Smooth muscle cell (in vitro differentiated cells): Measurements from ENCODE around the gene SIRT6. TPM values are rescaled to one million over a fixed set of nuclear protein-coding genes. Genes with fewer than 3 reads are reported as not detected.
A peak's percentile ranks its signal among the peaks of the same experiment; 100 is the strongest.
"Not testable (repeated sequence)": the region's sequence is repeated elsewhere in the genome, so short reads cannot be mapped to it uniquely, and the experiment has no call there.

Experiments
- DNase-seq: peaks from one replicate; lab custom pipeline; 2025; ENCODE audit not compliant: unreplicated experiment; lab: John Stamatoyannopoulos, UW
- H2AFZ ChIP-seq: fragments of 200-600 bp; sonication (generic); 2 replicates; pipeline ENCODE4 v1.6.0; 2016; ENCODE audit warnings: antibody characterized with exemption, low read depth, mild to moderate bottlenecking
- H3F3A ChIP-seq: fragments of 200-600 bp; sonication (generic); 2 replicates; pipeline ENCODE4 v1.6.0; 2017; ENCODE audit warnings: antibody characterized with exemption, low read depth
- H3K27ac ChIP-seq: fragments of 200-600 bp; sonication (generic); 2 replicates; pipeline ENCODE4 v1.5.1; 2016; ENCODE audit warnings: low read depth, mild to moderate bottlenecking
- H3K27me3 ChIP-seq: fragments of 200-600 bp; sonication (generic); 2 replicates; pipeline ENCODE4 v1.6.1; 2016; ENCODE audit warnings: low read depth, mild to moderate bottlenecking
- H3K36me3 ChIP-seq: fragments of 200-600 bp; sonication (generic); 2 replicates; pipeline ENCODE4 v1.5.1; 2016; ENCODE audit warnings: low read depth
- H3K4me1 ChIP-seq: fragments of 200-600 bp; sonication (generic); 2 replicates; pipeline ENCODE4 v1.5.1; 2016; ENCODE audit warnings: low read depth
- H3K4me2 ChIP-seq: fragments of 200-600 bp; sonication (generic); 2 replicates; pipeline ENCODE4 v1.6.0; 2016; ENCODE audit warnings: mild to moderate bottlenecking
- H3K4me3 ChIP-seq: fragments of 200-600 bp; sonication (generic); 2 replicates; pipeline ENCODE4 v1.5.1; 2016; ENCODE audit warnings: mild to moderate bottlenecking
- H3K79me2 ChIP-seq: fragments of 200-600 bp; sonication (generic); 2 replicates; pipeline ENCODE4 v1.6.0; 2016; ENCODE audit warnings: low read depth, mild to moderate bottlenecking
- H3K9ac ChIP-seq: fragments of 200-600 bp; sonication (generic); 2 replicates; pipeline ENCODE4 v1.6.0; 2016; ENCODE audit warnings: low read depth
- H3K9me3 ChIP-seq: fragments of 200-600 bp; sonication (generic); replicated peaks from 2 replicates; pipeline ENCODE4 v1.5.1; 2016; ENCODE audit warnings: low read depth
- H4K20me1 ChIP-seq: fragments of 200-600 bp; sonication (generic); 2 replicates; pipeline ENCODE4 v1.6.0; 2016; ENCODE audit warnings: low read depth
- WGBS: methylation state at CpG from one replicate; pipeline ENCODE4 v1.1.7; 2016; ENCODE audit warnings: low lambda C conversion rate; 5-methylcytosine and 5-hydroxymethylcytosine counted together
- polyA plus RNA-seq: library from polyadenylated mRNA; unstranded; fragments of >200 nt; fragmentation: Nextera tagmentation; extraction: Ambion mirVana; gene quantifications from 2 replicates; pipeline ENCODE4 v1.2.1, GENCODE V29; 2016
- total RNA-seq: library from RNA; depleted of rRNA; stranded (reverse); fragments of >200 nt; gene quantifications from 2 replicates; pipeline ENCODE4 v1.2.3, GENCODE V29; 2014
- TF ChIP-seq, protein P1 (sequence below): fragments of 200-600 bp; sonication (generic); IDR thresholded peaks from 2 replicates; pipeline ENCODE4 v1.5.1; 2017; ENCODE audit warnings: borderline replicate concordance, mild to moderate bottlenecking, antibody characterized with exemption; ENCODE audit not compliant: insufficient read depth, poor library complexity, severe bottlenecking

Gene SIRT6
- total and polyA plus RNA-seq, 2 experiments from 2014 or later, result 9.4 to 14.5 TPM

- no peak overlapping the region for H3K4me3 ChIP-seq
- no peaks in the 10 kb centered on the region for H3K4me1 ChIP-seq
- H3K9ac ChIP-seq, result no peak overlapping the region
- no peaks in the 10 kb centered on the region for H3K36me3 ChIP-seq
- H3K9me3 ChIP-seq, result no peaks in the 10 kb centered on the region
- no peaks in the 10 kb centered on the region for H3K79me2 ChIP-seq
- H3K27me3 ChIP-seq, result no peaks in the 10 kb centered on the region
- H3K27ac ChIP-seq, result no peak overlapping the region
- WGBS, result 35% methylated on average over 12 of the region's 12 CpGs
- H3K4me2 ChIP-seq, result no peak overlapping the region
- no peak for DNase-seq
- TF ChIP-seq, protein P1, sequence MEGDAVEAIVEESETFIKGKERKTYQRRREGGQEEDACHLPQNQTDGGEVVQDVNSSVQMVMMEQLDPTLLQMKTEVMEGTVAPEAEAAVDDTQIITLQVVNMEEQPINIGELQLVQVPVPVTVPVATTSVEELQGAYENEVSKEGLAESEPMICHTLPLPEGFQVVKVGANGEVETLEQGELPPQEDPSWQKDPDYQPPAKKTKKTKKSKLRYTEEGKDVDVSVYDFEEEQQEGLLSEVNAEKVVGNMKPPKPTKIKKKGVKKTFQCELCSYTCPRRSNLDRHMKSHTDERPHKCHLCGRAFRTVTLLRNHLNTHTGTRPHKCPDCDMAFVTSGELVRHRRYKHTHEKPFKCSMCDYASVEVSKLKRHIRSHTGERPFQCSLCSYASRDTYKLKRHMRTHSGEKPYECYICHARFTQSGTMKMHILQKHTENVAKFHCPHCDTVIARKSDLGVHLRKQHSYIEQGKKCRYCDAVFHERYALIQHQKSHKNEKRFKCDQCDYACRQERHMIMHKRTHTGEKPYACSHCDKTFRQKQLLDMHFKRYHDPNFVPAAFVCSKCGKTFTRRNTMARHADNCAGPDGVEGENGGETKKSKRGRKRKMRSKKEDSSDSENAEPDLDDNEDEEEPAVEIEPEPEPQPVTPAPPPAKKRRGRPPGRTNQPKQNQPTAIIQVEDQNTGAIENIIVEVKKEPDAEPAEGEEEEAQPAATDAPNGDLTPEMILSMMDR, result peak; percentile 55
- no peaks in the 10 kb centered on the region for H4K20me1 ChIP-seq
- no peak overlapping the region for H2AFZ ChIP-seq
- no peaks in the 10 kb centered on the region for H3F3A ChIP-seq
These were observed 42.1 kb downstream of the SIRT6 start for GRCh38 chr19:4140237-4140711.

GRCh38 chr19:4139614-4140236 lies 42.6 kb downstream of the SIRT6 start:
- Histone ChIP-seq H2AFZ (no peak overlapping the region), H4K20me1 (no peaks in the 10 kb centered on the region), H3K4me2 (no peak overlapping the region), H3K9me3 (no peaks in the 10 kb centered on the region), H3F3A (no peaks in the 10 kb centered on the region), H3K27me3 (no peaks in the 10 kb centered on the region), H3K4me3 (no peak overlapping the region), H3K9ac (no peak overlapping the region), H3K36me3 (no peaks in the 10 kb centered on the region), H3K27ac (no peak overlapping the region), H3K4me1 (no peaks in the 10 kb centered on the region), H3K79me2 (no peaks in the 10 kb centered on the region)
- WGBS, result 44% methylated on average over 14 of the region's 14 CpGs
- TF ChIP-seq, protein P1, result peak; percentile 62
- DNase-seq, result peak; percentile 18

GRCh38 chr19:4138445-4138844 lies 43.9 kb downstream of the SIRT6 start:
- 87% methylated on average over 5 of the region's 5 CpGs for WGBS
- H3K4me3 ChIP-seq, result no peak overlapping the region
- no peaks in the 10 kb centered on the region for H3K9me3 ChIP-seq
- H3K36me3 ChIP-seq, result no peaks in the 10 kb centered on the region
- no peak overlapping the region for H2AFZ ChIP-seq
- no peaks in the 10 kb centered on the region for H3K27me3 ChIP-seq
- TF ChIP-seq, protein P1, result no peak
- H3K79me2 ChIP-seq, result no peaks in the 10 kb centered on the region
- no peaks in the 10 kb centered on the region for H4K20me1 ChIP-seq
- H3K27ac ChIP-seq, result no peak overlapping the region
- H3K4me2 ChIP-seq, result no peak overlapping the region
- DNase-seq, result no peak
- no peaks in the 10 kb centered on the region for H3K4me1 ChIP-seq
- no peaks in the 10 kb centered on the region for H3F3A ChIP-seq
- H3K9ac ChIP-seq, result no peak overlapping the region

GRCh38 chr19:4136680-4137088 lies 45.7 kb downstream of the SIRT6 start:
- H3K27me3 ChIP-seq, result no peaks in the 10 kb centered on the region
- TF ChIP-seq, protein P1, result no peak
- WGBS, result 96% methylated on average over 8 of the region's 8 CpGs
- no peak overlapping the region for H3K4me3 ChIP-seq
- no peaks in the 10 kb centered on the region for H3K36me3 ChIP-seq
- no peaks in the 10 kb centered on the region for H3K4me1 ChIP-seq
- no peaks in the 10 kb centered on the region for H4K20me1 ChIP-seq
- no peak overlapping the region for H3K4me2 ChIP-seq
- no peak overlapping the region for H3K27ac ChIP-seq
- no peak overlapping the region for H2AFZ ChIP-seq
- no peak for DNase-seq
- H3F3A ChIP-seq, result no peaks in the 10 kb centered on the region
- no peaks in the 10 kb centered on the region for H3K9me3 ChIP-seq
- no peak overlapping the region for H3K9ac ChIP-seq
- no peaks in the 10 kb centered on the region for H3K79me2 ChIP-seq

- H3K36me3 ChIP-seq, H3K4me1 ChIP-seq, DNase-seq, H2AFZ ChIP-seq, H3K4me2 ChIP-seq, H3F3A ChIP-seq, H3K79me2 ChIP-seq, H4K20me1 ChIP-seq, H3K9me3 ChIP-seq, H3K27ac ChIP-seq, H3K27me3 ChIP-seq, H3K9ac ChIP-seq, H3K4me3 ChIP-seq: not testable (repeated sequence)
- 96% methylated on average over 9 of the region's 9 CpGs for WGBS
These were observed 47.0 kb downstream of the SIRT6 start for GRCh38 chr19:4135386-4135785.
